SHP77 treated with DMSO at 0.1 percent for 48 hours (cell line): ENCODE data around the gene CYP27B1.

ENCODE experiments used
- DNase-seq: peaks from one replicate; lab custom pipeline; 2025; lab: John Stamatoyannopoulos, UW

The CYP27B1 gene

GRCh38 chr12:57765698-57766463, 997 bp downstream of the CYP27B1 start:
- DNase-seq: no peak

- DNase-seq: no peak
Observed at GRCh38 chr12:57765003-57765697, 1.7 kb downstream of the CYP27B1 start.

GRCh38 chr12:57764662-57765002, 2.2 kb downstream of the CYP27B1 start:
- DNase-seq: no peak

DNA sequence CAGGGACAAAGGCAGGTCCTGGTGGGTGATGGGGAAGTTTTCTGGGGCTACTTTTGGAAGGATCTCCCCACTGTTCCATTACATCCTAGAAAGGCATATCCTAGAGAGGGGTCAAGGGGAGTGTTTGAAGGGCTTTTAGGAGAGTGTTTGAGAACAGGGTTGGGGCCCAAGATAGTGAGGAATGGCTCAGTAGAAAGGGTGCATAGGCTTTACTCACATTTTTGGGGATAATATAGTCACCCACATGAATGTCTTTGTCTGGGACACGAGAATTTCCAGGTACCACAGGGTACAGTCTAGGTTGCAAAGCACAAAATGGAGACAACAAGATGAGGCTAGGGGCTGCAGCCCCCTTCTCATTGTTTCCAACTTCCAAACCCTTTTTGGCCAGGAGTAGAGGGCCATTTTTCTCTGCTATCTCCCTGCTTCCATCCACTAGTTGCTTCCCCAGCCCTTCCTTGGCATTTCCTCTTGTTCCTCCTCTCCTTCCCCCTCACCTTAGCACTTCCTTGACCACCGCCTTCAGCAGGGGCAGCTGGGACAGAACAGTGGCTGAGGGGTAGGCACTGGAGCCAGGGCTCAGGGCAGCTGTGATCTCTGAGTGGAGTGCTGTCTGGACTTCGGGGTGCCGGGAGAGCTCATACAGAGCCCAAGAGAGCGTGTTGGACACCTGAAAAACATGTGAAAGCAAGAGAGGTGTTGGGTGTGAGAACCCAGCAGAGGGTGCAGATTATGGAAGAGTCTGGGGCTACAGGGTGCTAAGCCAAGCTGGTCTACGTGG, 2.8 kb downstream of the CYP27B1 start:
- no peak for DNase-seq

GRCh38 chr12:57762463-57762862, 4.4 kb downstream of the CYP27B1 start:
- DNase-seq: no peak

GRCh38 chr12:57761391-57761998, 5.4 kb downstream of the CYP27B1 start:
- DNase-seq: no peak

DNA sequence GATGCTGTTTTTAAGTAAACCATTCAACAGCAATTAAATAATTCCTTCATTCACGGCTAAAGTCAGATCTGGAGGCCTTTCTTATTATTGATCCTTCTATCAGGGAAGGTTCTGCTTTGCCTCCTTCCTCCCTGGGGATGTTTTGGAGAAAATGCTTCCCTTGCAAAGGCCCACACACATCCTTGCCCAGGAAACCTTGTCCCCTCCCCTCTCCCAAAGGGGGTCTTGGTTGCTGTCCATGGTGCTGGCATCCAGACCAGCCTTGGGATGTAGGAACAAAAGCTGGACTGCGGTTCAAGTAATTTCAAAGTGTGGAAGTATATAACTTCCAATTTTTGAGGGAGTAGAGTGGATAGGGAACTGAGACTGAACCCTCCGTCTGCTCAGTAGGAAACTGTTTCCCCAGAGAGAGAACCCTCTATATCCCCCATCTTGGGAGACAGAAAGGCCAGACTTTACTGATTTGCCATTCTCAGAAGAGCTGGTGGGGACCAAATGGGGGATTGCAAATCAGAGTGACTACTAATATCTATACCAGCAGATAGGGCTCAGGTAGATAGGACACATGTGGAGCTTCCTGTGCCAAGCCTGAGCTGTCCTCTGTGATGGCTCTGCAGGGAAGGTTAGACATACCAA, 6.4 kb downstream of the CYP27B1 start:
- no peak for DNase-seq

DNA sequence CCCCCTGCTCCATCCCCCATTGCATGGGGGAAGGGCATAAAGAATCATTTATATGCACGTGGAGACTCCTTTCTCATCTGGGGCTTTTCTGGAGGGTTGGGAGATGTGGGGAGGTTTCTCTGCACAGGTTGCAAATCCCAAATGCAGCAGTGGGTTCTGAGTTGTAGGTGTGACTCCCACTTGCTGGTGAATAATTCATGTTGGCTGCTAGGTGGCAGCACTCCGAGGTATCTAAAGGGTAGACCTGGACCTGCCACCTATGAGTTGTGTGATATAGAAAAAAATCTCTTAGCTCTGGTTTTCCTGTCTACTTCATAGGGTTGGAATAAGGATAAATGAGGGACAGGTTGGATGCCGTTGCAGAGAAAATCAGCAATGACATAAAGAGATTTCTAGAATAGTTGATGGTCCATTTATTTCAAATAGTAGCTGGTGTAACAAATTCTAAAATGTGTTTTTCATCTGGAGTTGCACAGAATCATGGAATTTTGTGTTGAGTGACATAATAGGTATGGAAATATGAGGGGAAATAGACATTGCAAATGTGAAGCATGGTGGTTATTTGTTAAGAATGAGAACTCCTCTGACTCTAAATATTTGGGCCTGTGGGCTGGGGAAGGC, 7.4 kb downstream of the CYP27B1 start:
- no peak for DNase-seq

- no peak for DNase-seq
Observed at GRCh38 chr12:57758552-57759359, 8.1 kb downstream of the CYP27B1 start.

- DNase-seq: no peak
Observed at GRCh38 chr12:57757771-57758170, 9.1 kb downstream of the CYP27B1 start.

- DNase-seq: no peak
Observed at GRCh38 chr12:57756406-57757341, 10.2 kb downstream of the CYP27B1 start.

GRCh38 chr12:57755454-57756372, 11.2 kb downstream of the CYP27B1 start:
- no peak for DNase-seq

GRCh38 chr12:57755194-57755453, 11.8 kb downstream of the CYP27B1 start:
- no peak for DNase-seq

- peak; percentile 28 for DNase-seq
Observed at GRCh38 chr12:57754411-57755193, 12.3 kb downstream of the CYP27B1 start, which contains the start of gene MARCHF9. MARCHF9 (plus strand) TSS chr12:57755103; CDS start chr12:57755529, 426 bp downstream.

DNA sequence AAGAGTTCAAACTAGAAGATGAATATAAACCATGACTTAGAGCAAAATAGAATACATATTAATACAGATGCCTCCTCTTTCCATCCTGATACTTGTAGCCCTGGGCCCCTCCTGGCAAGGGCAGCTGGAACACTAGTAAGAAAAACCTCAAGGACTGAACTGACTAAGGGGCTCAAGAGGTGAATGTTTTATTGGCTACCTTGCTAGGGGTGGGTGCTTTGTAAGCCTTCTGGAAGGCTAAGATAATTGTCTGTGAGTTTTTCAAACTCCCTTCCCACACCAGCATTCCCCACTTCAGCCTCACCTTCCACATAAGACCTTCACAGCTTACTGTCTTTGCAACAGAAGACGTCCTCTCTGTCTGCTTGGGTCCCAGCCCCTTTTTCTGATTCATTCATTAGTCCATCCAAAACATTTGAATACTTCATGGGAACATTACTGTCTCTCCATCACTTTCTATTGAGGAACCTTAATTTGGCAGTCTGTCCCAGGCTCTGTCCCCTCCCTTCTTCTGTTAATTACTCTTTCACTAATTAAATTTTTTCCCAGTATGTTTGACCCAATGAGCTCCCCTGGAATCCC, 13.0 kb downstream of the CYP27B1 start:
- DNase-seq: no peak

DNA sequence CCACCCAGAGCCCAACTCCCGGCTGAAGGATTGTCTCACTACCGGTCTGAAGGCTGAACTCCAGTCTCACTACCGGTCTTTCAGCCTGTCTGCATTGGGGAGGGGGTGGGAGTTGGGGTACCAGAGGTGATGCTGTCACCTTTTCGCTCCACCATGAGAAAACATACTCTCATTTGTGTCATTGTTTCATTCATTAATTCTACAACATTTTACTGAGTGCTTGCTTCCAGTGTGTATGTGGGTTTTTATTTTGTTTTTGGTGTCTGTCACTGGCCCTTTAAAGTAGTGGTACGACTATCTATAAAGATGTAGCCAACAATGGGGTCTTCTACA, 14.2 kb downstream of the CYP27B1 start:
- DNase-seq: no peak
